ENCODE results near the gene LMNTD1. TPM values are rescaled to one million over a fixed set of nuclear protein-coding genes. Genes with fewer than 3 reads are reported as not detected.

Gene LMNTD1
- polyA plus RNA-seq, 3 donors = not detected

- H4K20me1 ChIP-seq (ENCODE audit: insufficient read depth, low read length) = no peaks in the 10 kb centered on the region
- H3K4me3 ChIP-seq (replicated peaks in 1 of 3; ENCODE audit: low read depth in 2 of 3, low read length in 3 of 3) = no peak overlapping the region
- H3K27ac Mint-ChIP-seq = no peak overlapping the region
- no peak overlapping the region for H3K9ac ChIP-seq (ENCODE audit: insufficient read depth, low read length, poor library complexity, severe bottlenecking)
- H3K4me1 ChIP-seq (ENCODE audit: control insufficient read depth in 1 of 2, insufficient read depth in 2 of 2, low read length in 2 of 2) = no peaks in the 10 kb centered on the region
- no peak for DNase-seq
- H3K27me3 Mint-ChIP-seq (ENCODE audit: low read depth in 3 of 3) = peaks cover 0 to 3% (median 1%) of the 10 kb centered on the region in 3 donors
- H3K9me3 ChIP-seq (replicated peaks in 1 of 2; ENCODE audit: control insufficient read depth in 1 of 2, insufficient read depth in 1 of 2, low read length in 2 of 2) = no peaks in the 10 kb centered on the region
- no peaks in the 10 kb centered on the region for H3K27me3 ChIP-seq (ENCODE audit: control insufficient read depth in 2 of 2, insufficient read depth in 2 of 2, low read length in 2 of 2)
- no CpG with 5 or more reads among the region's 8 CpGs for WGBS (ENCODE audit: insufficient coverage)
- H3K36me3 Mint-ChIP-seq = no peaks in the 10 kb centered on the region
- no peaks in the 10 kb centered on the region for H3K36me3 ChIP-seq (replicated peaks in 1 of 2; ENCODE audit: control insufficient read depth in 1 of 2, insufficient read depth in 2 of 2, low read length in 2 of 2)
- H3K27ac ChIP-seq (ENCODE audit: low read depth in 1 of 2, low read length in 2 of 2) = no peak overlapping the region
- no peak overlapping the region for H2AFZ ChIP-seq (ENCODE audit: insufficient read depth, low read depth, low read length, poor library complexity, severe bottlenecking)
- H3K9me3 Mint-ChIP-seq = peaks cover 0 to 16% (median 4%) of the 10 kb centered on the region in 7 donors
- H3K79me2 ChIP-seq (ENCODE audit: insufficient read depth, low read length) = no peaks in the 10 kb centered on the region
- H3K4me1 Mint-ChIP-seq = peaks cover 3% of the 10 kb centered on the region
- no peak overlapping the region for H3K4me3 Mint-ChIP-seq
- intact Hi-C loops (cut with micrococcal nuclease) = no loop called here
- TF ChIP-seq, protein P1, sequence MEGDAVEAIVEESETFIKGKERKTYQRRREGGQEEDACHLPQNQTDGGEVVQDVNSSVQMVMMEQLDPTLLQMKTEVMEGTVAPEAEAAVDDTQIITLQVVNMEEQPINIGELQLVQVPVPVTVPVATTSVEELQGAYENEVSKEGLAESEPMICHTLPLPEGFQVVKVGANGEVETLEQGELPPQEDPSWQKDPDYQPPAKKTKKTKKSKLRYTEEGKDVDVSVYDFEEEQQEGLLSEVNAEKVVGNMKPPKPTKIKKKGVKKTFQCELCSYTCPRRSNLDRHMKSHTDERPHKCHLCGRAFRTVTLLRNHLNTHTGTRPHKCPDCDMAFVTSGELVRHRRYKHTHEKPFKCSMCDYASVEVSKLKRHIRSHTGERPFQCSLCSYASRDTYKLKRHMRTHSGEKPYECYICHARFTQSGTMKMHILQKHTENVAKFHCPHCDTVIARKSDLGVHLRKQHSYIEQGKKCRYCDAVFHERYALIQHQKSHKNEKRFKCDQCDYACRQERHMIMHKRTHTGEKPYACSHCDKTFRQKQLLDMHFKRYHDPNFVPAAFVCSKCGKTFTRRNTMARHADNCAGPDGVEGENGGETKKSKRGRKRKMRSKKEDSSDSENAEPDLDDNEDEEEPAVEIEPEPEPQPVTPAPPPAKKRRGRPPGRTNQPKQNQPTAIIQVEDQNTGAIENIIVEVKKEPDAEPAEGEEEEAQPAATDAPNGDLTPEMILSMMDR (IDR thresholded peaks at IDR 0.05) = no peak
- H3K4me2 ChIP-seq (replicated peaks; ENCODE audit: extremely low read depth, low read length, poor library complexity, severe bottlenecking) = no peak overlapping the region
Observed at GRCh38 chr12:25566202-25566949, 13.3 kb upstream of the LMNTD1 start.

DNA sequence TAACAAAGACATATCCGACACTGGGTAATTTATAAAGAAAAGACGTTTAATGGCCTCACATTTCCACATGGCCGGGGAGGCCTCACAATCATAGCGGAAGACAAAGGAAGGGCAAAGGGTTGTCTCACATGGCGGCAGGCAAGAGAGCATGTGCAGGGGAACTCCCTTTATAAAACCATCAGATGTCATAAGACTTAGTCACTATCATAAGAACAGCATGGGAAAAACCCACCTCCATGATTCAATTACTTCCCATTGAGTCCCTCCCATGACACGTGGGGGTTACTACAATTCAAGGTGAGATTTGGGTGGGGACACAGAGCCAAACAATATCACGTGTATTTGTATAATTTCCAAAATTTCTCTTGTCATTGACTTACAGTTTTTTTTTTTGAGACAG, 5.5 kb upstream of the LMNTD1 start:
- Histone ChIP-seq H3K4me3 (replicated peaks in 1 of 3; ENCODE audit: low read depth in 2 of 3, low read length in 3 of 3) (no peak overlapping the region), H3K36me3 (replicated peaks in 1 of 2; ENCODE audit: control insufficient read depth in 1 of 2, insufficient read depth in 2 of 2, low read length in 2 of 2) (no peaks in the 10 kb centered on the region), H3K27me3 (ENCODE audit: control insufficient read depth in 2 of 2, insufficient read depth in 2 of 2, low read length in 2 of 2) (peaks cover 3 to 10% of the 10 kb centered on the region in 2 donors), H2AFZ (ENCODE audit: insufficient read depth, low read depth, low read length, poor library complexity, severe bottlenecking) (no peak overlapping the region), H3K79me2 (ENCODE audit: insufficient read depth, low read length) (no peaks in the 10 kb centered on the region), H3K4me1 (ENCODE audit: control insufficient read depth in 1 of 2, insufficient read depth in 2 of 2, low read length in 2 of 2) (peaks cover 0 to 5% of the 10 kb centered on the region in 2 donors), H3K27ac (ENCODE audit: low read depth in 1 of 2, low read length in 2 of 2) (no peak overlapping the region), H3K4me2 (replicated peaks; ENCODE audit: extremely low read depth, low read length, poor library complexity, severe bottlenecking) (no peak overlapping the region), H3K9ac (ENCODE audit: insufficient read depth, low read length, poor library complexity, severe bottlenecking) (no peak overlapping the region), H4K20me1 (ENCODE audit: insufficient read depth, low read length) (no peaks in the 10 kb centered on the region), H3K9me3 (replicated peaks in 1 of 2; ENCODE audit: control insufficient read depth in 1 of 2, insufficient read depth in 1 of 2, low read length in 2 of 2) (no peaks in the 10 kb centered on the region)
- intact Hi-C loops (cut with micrococcal nuclease) = no loop called here
- no peak for DNase-seq
- 100% methylated on average over 4 of the region's 7 CpGs for WGBS (ENCODE audit: insufficient coverage)
- H3K4me3 Mint-ChIP-seq = no peak overlapping the region
- H3K27ac Mint-ChIP-seq = no peak overlapping the region
- no peaks in the 10 kb centered on the region for H3K36me3 Mint-ChIP-seq
- peaks cover 4 to 10% (median 8%) of the 10 kb centered on the region in 3 donors for H3K27me3 Mint-ChIP-seq (ENCODE audit: low read depth in 3 of 3)
- TF ChIP-seq, protein P1 (IDR thresholded peaks at IDR 0.05) = no peak
- peaks cover 0 to 10% (median 4%) of the 10 kb centered on the region in 7 donors for H3K9me3 Mint-ChIP-seq
- H3K4me1 Mint-ChIP-seq = peaks cover 9% of the 10 kb centered on the region

Measured in CD14-positive monocyte (primary cell).